GM13976 (cell line): ENCODE results near the gene KRTAP9-4.
"Not testable (repeated sequence)": the region's sequence is repeated elsewhere in the genome, so short reads cannot be mapped to it uniquely, and the experiment has no call there.

Experiments
- DNase-seq: peaks from one replicate; pipeline ENCODE4 v3.0.0; 2012; ENCODE audit warnings: low spot score
- CTCF ChIP-seq: IDR thresholded peaks from 2 replicates; pipeline ENCODE4 v1.5.1; 2012; ENCODE audit warnings: borderline replicate concordance, mild to moderate bottlenecking; ENCODE audit not compliant: insufficient read depth; ENCODE audit errors: extremely low read depth, missing control alignments, control extremely low read depth
- in situ Hi-C: fragments of 300-500 bp; cut with MboI; formaldehyde crosslinking; loops from one replicate; pipeline ENCODE4 v1.12.0; 2022; ENCODE audit warnings: low sequenced_read_pairs, mixed read lengths, inconsistent platforms; ENCODE audit not compliant: unreplicated experiment

KRTAP9-4 gene

GRCh38 chr17:41249637-41250240, at the start of gene KRTAP9-4:
TSS of gene KRTAP9-4 (plus strand) at chr17:41249687. CDS start at chr17:41249721, 34 bp downstream.
- peak; percentile 0 for DNase-seq
- in situ Hi-C loops = not testable (repeated sequence)

DNA sequence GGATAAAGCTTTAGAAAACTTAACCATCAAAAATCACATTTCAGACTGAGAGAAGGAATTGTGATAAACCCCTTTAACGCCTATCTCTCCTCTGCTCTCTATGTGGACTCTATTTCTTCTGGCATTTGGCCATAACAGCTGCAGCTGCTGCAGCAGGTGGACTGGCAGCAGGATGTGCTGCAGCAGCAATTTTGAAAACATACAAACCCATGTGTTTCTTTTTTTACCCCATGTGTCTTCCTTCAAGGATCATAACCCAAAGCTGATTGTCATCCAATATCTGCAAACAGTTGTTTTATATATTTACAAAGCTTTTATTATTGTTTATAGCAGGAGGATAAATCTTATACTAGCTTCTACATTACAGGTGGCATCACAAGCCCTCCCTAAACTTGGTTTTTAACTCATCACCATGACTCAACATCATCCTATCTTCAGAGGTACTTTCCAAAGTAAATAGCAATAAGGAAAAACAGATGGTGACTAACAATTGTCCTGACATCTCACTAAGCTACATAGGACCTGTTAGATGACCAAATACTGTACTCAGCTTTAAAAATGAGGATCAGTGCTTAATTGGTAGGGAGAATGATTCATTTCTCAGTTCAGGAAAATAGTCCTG, 37.5 kb upstream of the KRTAP9-4 start:
- DNase-seq = no peak
- in situ Hi-C loops = no loop called here
- TF ChIP-seq CTCF = no peak

- TF ChIP-seq CTCF = no peak
- DNase-seq = no peak
- in situ Hi-C loops = no loop called here
These were observed 36.8 kb upstream of the KRTAP9-4 start for GRCh38 chr17:41212524-41213169.

DNA sequence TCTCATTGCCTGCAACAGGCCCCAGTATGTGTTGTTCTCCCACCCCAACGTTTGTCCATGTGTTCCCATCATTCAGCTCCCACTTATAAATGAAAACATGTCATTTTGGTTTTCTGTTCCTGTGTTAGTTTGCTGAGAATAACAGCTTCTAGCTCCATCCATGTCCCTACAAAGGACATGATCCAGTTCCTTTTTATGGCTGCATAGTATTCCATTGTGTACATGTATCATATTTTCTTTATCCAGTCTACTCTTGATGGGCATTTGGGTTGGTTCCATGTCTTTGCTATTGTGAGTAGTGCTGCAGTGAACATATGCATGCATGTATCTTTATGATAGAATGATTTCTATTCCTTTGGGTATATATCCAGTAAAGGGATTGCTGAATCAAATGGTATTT, 33.8 kb upstream of the KRTAP9-4 start:
- TF ChIP-seq CTCF = no peak
- in situ Hi-C loops = no loop called here
- no peak for DNase-seq

DNA sequence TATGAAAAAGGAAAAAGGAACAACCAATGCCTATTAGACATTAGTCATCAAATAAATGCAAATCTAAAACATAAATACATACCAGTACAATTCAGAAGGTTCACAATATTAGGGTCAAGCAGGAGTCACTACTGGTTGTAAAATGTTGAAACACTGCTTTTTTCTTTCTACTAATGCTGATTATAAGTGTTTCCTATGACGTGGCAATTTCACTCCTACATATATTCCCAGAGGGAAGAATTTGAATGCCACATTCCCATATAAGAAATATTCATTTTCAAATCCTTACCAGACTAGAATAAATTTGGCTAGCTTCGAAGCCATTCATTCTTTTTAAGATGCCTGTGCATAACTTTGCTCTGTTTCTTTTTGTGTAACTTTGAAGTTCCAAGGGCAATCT, 25.7 kb upstream of the KRTAP9-4 start:
- no peak for TF ChIP-seq CTCF

GRCh38 chr17:41226051-41226450, 23.4 kb upstream of the KRTAP9-4 start:
- DNase-seq = no peak
- in situ Hi-C loops = no loop called here
- TF ChIP-seq CTCF = no peak

More for the DNA sequence above, 25.7 kb upstream of the KRTAP9-4 start:
- no peak for DNase-seq
- in situ Hi-C loops = no loop called here

- DNase-seq, in situ Hi-C loops: not testable (repeated sequence)
These were observed 22.8 kb upstream of the KRTAP9-4 start, which contains the start of gene KRTAP9-2 for GRCh38 chr17:41226598-41227095. TSS of gene KRTAP9-2 (plus strand) at chr17:41226648. CDS start at chr17:41226655, 7 bp downstream.
